Fibroblast of the aortic adventitia (primary cell): ENCODE data around the gene COL13A1. TPM values are rescaled to one million over a fixed set of nuclear protein-coding genes. Genes with fewer than 3 reads are reported as not detected.
A peak's percentile ranks its signal among the peaks of the same experiment; 100 is the strongest.

ENCODE experiments used
- DNase-seq: peaks from one replicate; pipeline ENCODE4 v3.0.0-alpha.2; 2010; ENCODE audit warnings: low read depth
- H3K4me3 ChIP-seq: 2 replicates; pipeline ENCODE4 v1.5.1; 2011; ENCODE audit warnings: low read depth, mild to moderate bottlenecking, control low read depth, low read length, moderate library complexity
- total RNA-seq: library from RNA; depleted of rRNA; stranded (reverse); fragments of >200 nt; gene quantifications from 2 replicates; pipeline ENCODE4 v1.2.3, GENCODE V29; 2012; ENCODE audit warnings: low replicate concordance
- TF ChIP-seq, protein P1 (sequence below): IDR thresholded peaks from 2 replicates; pipeline ENCODE4 v1.5.1; 2011; ENCODE audit warnings: mild to moderate bottlenecking, low read length, control low read depth, inconsistent platforms; ENCODE audit not compliant: insufficient read depth

The COL13A1 gene
- total RNA-seq, 1 donor: 10.7 TPM

DNA sequence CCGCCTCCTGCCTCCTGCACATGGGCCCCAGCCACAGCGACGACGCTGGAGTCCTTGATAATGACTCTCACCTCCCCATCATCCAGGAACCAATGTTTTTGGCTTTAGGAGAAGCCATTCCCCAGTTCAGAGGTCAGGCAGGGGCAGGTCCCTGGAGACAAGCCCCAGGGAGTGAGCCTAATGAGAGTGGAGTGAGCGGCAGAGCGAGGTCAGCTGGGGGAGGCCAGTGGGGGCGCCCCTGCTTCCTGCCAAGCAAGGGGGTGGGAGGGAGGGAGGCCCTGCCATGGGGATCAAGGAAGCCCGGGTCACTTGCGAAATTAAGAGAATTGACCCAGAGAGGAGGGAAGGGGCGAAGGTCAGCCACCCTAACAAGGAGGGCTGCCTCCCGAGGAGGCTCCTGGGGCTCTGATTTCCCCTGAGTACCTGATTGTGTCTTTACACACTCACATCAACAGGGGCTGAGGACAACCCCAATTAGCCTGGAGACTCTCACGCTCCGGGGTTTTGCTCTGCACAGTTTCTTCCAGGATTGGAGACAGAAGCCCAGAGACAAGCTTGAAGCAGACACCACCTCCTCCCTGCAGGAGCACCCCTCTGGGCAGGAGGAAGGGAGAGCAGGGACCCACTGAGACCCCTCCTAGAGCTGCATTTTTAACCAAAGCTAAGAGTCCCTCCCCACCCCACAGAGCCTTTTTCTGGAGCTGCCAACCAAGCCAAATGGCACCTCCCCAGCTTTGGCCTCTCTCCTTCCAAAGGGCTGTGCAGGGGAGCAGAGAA is 112.1 kb downstream of the COL13A1 start:
- TF ChIP-seq, protein P1, sequence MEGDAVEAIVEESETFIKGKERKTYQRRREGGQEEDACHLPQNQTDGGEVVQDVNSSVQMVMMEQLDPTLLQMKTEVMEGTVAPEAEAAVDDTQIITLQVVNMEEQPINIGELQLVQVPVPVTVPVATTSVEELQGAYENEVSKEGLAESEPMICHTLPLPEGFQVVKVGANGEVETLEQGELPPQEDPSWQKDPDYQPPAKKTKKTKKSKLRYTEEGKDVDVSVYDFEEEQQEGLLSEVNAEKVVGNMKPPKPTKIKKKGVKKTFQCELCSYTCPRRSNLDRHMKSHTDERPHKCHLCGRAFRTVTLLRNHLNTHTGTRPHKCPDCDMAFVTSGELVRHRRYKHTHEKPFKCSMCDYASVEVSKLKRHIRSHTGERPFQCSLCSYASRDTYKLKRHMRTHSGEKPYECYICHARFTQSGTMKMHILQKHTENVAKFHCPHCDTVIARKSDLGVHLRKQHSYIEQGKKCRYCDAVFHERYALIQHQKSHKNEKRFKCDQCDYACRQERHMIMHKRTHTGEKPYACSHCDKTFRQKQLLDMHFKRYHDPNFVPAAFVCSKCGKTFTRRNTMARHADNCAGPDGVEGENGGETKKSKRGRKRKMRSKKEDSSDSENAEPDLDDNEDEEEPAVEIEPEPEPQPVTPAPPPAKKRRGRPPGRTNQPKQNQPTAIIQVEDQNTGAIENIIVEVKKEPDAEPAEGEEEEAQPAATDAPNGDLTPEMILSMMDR: no peak
- DNase-seq: no peak
- H3K4me3 ChIP-seq: no peak overlapping the region

DNA sequence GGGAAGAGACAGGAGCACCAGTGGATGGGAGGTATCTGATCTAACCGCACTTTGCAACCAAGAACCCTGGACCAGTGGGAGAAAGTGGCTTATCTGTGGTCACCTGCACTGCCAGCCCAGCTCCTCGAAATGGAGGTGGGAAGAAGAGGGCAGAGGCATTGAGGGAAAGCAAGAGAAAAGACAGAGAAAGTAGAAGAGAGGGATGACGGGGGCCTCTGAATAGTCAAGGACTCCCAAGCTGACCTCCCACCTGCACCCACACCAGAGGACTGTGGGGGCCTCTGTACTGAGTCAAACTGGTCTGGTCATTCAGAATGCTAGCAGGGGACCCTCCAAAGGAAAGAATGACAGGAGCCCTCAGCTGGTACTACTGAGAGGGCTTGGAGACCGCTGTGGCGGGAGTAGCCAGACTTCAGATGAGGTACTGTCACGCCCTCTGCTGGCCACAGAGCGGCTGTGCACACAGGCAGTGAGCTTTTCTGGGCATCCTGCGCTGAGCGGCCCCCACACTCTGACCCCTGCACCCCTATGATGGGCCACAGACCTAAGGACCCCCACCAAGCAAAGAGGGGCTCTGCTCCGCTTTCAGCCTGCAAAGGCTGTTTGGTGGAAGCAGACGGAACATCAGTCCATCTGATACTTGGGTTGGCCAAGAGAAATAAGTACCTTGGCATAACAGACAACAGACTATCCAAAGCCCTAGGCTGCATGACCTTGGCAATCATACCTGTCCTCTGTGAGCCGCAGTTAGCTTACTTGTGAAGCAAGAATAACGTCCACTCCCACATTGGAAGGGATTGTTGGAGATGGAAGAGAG is 112.9 kb downstream of the COL13A1 start:
- peak; percentile 74 for DNase-seq
- H3K4me3 ChIP-seq: no peak overlapping the region
- TF ChIP-seq, protein P1: peak; percentile 92

DNA sequence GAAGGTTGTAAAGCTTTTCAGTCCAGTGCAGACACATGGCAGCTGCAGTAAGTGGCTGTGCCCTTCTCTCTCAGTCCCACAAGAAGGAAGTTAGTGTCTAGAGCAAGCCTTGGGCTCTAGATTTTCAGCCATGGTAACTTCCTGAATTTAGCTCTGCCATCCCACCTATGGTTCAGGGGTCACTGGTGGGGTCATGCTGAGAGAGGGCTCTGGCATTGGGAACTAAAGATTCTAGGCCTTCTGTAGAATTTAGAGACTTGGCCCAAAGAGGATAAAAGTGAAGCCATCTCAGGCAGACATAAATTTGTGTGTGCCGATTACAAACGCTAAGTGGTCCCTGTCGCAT is 113.5 kb downstream of the COL13A1 start:
- DNase-seq: no peak
- TF ChIP-seq, protein P1: no peak
- no peak overlapping the region for H3K4me3 ChIP-seq

DNA sequence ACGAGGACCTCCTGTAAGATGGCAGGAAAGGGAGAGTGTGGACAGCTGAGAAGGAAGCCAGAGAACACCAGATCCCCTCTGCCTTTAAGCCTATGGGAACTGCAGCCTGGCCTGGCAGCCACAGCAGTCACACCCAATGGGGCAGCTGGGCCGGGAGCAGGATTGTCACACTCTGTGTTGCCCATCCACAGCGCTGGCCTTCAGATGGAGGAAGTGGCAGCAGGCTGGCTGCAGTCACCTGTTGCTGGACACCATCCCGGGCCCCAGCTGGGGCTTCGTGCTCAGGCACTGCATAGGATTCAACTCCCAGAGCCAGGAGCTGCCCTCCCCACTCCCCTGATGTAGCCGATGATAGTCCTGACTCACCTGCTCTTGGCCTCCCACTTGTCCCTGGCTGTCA is 114.4 kb downstream of the COL13A1 start:
- no peak overlapping the region for H3K4me3 ChIP-seq
- no peak for DNase-seq
- TF ChIP-seq, protein P1: no peak

DNA sequence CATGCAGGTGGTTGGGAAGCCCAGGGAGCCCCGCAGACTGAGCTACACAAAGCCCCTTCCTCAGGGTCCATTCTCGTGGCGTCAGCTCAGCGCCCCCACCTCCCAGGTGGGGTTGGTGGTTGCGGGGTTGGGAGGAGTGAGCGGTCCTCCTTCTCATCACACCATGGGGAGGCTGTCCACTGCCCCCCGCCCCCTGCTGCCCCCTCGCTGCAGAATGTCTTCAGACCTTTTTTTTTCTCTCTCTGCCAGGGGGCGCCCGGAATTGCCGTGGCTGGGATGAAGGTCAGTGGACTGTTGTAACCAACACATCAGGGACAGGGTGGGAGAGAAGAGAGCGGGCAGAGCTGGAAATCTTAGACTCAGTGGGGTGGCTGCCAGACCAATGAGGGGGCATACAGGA is 116.3 kb downstream of the COL13A1 start:
- TF ChIP-seq, protein P1: no peak
- no peak for DNase-seq
- H3K4me3 ChIP-seq: no peak overlapping the region

DNA sequence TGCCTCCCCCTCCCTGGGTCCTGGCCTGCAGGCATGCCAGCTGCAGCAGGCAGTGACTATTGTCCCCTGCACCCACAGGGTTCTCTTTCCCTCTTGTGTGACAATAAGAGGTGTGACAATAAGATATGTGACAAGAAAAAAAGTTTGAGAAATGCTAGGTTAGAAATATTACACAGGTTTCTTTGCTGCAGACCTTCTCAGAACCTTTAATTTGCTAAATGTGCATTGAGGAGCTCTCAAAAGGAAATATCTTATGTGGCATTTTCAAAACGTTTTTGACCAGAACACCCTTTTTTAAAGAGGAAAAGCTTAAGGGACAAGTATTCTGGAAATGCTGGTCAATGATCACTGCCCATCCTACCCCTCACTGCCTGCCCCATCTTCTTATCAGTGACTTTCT is 117.5 kb downstream of the COL13A1 start:
- DNase-seq: no peak
- no peak overlapping the region for H3K4me3 ChIP-seq
- TF ChIP-seq, protein P1: no peak
